T-helper 1 cell (primary cell): ENCODE measurements around the gene THSD4.

ENCODE experiments used
- DNase-seq, 5 donors: peaks; one replicate each; pipeline ENCODE4 v3.0.0-alpha.2; 2012 to 2020
- total RNA-seq, 4 donors: gene quantifications; one replicate each; lab custom pipeline; 2026; lab: John Stamatoyannopoulos, UW

The THSD4 gene
- 0 reads per million in 4 donors for total RNA-seq

DNA sequence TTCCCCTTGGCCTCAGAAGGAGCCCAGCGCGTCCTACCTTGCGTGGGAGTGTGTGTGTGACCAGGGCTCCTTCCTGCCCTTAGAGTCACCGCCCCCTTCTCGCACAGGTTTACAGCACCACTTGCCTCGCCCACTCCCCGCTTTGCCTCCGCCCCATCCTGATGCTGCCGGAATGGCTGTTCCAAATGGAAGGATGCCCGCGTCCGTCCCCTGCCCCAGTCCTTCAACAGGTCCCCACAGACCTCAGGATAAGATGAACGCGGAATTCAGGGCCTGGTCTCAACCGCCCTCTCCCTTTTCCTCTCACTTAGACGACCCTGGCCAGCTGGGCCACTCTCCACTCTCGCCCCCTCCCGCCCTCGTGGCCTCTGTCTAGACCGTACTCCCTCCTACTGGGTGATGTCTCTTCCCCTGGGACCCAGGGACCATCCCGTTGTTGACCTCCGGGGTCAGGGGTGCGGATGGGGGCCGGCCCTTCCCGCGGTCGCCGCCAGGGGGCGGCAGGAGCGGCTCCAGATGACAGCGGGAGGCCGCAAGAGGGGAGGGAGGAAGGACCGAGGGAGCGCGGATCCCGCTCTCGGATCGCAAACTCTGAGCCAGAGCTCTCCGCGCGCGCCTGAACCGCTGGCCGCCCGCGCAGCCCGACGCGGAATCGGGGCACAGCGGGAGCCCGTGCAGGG, at the start of gene THSD4:
TSS of gene THSD4 (plus strand) at position 585 of the 680 bp plus-strand sequence.
- peak; percentile 11 to 56 (median 27) for DNase-seq

DNA sequence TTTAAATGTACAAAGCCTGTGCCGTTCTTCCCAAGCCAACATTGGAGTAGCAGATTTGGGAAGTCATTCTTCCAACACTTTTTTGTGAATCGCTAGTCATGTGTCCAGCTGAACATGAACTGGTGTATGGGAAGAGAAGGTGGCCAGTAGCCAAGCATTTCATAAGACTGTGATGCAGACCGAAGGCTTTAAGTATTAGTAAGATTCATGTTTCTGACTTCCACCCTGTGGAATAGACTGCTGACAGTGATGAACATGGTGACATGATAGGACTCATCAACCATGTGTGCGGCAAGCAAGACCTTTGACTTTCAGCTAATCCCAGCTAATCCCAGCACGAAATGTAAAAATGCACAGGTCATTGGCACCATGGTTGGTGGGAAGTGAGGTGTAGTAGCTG, 48.3 kb upstream of the THSD4 start:
- no peak for DNase-seq

DNA sequence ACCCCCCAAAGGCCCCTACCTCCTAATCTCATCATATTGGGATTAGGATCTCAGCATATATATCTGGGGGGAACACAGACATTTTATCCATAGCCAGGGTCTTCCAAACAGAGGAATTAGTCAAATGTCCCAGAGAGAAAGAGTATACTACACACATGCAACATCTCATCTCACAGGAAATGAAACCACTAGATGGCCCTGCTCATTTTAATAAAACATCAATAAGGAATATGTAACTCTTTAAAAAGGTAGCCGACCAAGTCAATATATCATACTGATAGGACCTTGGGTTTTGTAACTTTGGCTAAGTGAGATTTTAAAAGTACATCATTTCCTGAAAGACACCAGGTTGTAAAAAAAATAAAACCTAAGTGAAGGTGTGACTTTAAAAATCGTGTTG, 45.6 kb upstream of the THSD4 start:
- no peak for DNase-seq

DNA sequence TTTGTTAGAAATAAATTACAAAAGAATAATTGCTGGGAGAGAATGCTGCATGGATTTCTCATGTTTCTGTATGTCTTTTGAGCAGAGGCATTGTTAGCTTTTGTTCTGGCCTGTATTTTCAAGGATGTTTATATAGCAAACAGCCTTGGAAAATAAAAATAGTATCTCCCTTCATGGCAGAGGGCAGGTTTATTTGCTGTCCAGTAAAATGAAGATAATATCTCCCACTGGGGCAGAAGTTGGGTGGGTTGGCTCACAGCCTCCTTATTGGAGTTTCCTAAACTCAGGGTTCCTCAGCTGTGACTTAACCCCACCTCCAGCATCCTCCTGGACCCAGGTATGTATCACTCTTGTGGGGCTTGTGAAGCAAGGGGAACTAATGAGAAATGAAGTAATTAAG, 43.7 kb upstream of the THSD4 start:
- no peak for DNase-seq

DNA sequence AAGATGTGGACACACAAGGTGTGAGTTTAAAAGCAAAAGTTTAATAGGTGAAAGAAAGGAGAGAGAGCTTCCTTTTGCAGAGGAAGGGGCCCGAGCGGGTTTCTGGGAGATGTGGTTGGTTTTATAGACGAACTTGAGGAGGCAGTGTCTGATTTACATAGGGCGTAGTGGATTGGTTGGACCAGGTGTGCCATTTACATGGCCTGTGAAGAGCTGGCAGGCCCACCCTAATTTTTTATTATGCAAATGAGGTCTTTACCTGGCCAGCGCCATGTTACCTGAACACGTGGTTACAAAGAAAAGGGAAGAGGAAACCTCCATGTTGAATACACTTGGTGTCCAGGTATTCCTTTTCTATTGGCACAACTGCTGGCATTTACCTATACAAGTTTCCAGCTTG, 42.8 kb upstream of the THSD4 start:
- DNase-seq = no peak

DNA sequence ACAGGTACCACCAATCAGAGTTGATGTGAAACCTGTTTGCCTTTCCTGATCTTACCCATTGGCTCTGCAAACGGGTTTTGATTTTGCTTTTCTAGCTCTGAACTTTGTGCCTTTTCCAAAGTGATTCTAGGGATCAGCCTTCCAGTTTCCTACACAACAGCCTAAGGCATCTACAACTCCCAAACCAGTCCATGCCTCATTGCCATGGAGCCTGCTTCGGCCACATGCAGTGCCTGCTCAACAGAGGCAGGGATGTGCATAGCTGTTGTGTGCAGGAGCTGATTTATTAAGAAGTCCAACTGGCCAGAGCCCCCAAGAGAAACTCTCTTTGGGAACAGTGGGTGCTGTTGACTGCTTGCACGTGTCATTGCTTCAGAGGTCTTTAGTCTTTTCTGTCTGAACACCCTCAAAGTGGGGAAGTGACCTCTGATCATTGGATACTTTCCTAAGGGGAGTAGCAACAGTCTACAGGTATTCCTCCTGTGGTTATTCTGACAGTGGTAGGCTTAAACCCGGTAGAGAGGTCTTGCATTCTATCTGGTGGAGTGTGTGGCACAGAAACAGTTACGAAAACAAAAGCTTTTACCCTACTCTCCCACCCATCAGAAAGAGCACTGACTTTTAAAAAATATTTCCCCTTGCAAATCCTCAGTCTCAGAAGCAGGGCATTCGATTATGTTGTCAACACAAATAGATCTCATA, 36.6 kb upstream of the THSD4 start:
- no peak for DNase-seq

DNA sequence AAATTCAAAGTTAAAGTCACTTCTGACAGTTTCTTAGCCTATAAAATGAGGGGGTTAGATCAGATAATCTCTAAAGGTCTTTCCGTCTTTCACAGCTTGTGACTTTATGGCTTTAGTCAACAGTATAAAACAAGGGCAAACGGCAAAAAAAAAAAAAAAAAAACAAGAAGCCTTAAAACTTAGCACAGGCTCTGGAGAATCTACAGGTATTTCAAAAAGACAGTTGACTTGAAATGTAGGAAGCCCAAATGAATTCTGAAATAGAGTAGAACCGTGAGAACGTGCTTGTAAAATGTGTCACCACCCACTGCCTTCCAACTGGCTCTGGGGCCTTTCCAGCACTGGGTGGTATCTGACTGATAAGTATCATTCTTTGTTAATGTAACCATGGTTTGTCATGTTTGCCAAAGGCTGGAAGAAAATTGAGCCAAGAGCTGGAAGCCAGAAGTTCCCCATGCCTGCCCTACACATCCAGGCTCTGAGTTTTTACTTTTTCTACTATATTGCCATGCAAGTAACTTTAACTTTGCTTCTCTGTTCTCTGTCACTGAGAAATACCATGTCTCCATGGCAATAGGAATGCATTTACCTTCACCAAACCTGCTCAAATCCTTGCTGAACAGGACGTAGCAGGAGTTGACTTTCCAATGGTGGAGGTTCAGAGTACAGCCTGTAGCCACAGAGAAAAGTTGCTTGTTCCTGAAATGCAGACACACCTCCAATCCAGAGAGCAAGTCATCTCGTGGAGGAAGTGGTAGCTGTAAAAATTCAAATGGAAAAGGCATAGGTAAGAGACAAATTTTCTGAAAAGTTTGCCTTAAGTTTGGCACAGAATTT, 35.8 kb upstream of the THSD4 start:
- DNase-seq = no peak

DNA sequence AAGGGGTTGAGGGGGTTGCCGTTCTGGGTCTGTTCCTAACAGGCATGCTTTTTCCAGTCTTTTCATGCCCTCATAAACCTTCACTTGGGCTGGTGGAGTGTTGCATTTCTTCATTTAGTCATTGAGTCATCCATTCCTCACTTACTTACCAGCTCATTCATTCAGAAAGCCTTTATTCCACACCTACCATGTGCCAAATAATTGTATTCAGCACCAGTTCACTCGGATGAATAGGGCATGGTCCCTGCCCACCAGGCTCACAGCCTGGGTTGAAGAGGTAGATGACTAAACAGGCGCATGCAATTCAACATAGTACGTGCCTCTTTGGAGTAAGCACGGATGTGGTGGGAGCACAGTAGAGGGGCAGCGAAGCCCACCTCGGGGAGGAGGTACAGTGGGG, 35.1 kb upstream of the THSD4 start:
- no peak for DNase-seq

DNA sequence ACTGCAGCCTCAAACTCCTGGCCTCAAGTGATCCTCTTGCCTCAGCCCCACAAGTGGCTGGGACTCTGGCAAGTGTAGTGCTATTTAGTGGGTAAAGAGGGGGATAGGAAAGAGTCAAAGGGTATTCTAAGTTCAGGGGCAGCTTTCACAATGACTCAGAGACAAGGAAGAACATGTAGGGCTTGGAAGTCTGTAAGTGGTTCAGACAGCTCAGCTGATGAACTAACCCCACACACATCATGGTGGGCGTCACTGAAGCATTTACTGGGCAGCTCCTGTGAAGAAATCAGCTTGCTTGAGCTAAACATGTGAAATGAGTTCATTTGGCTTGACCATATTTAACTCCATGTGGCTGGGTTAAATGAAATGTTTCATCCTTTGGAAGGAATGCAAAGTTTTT, 34.6 kb upstream of the THSD4 start:
- no peak for DNase-seq

DNA sequence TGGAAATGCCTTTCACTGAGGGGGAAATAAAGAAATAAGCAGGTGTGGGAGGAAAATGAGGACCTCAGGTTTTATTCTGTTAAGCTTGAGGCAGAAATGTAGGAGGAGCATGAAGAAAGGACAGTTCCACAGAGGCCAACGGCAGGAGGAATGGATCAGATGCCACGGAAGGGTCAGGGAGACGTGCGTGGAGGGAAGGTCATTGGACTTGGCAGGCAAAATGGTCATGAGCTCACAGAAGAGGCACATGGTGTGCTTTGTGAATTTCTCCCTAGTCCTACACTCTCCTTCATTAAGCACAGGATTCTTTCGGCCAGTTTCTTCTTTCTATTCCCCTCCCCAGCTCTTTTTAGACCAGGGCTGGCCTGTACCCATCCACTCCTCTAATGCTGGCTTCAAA, 32.5 kb upstream of the THSD4 start:
- no peak for DNase-seq

DNA sequence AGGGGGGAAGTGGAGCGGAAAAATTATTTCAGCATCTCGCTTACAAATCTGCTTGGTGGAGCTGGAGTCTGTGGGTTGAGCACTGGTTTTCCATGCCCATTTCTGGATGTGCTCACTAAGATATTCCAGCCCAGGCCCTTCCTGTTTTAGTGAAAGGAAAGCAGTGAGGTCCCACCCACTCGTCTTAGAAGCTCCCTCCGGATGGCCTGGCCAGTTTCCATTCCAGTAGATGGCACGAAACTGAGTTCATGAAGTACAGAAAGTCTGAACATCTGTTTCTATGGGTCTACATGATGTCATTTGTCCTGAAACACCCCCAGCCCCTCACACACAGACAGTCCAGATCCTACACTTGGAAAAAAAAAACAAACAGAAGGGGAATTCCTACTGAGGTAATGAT, 31.9 kb upstream of the THSD4 start:
- DNase-seq = no peak

DNA sequence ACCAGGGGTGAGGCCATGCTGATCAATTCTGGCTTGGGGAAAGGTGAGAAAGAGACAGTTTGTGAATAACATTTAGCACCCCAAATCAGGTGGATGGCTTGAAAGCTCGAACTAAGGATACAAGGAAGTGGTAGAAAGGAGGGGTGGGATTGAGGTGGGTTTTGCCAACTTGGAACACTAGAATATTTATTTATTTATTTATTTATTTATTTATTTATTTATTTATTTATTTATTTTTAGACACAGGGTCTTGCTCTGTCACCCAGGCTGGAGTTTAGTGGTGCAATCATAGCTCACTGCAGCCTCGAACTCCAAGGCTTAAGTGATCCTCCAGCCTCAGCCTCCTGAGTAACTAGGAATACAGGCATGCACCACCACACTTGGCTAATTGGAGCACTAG, 31.0 kb upstream of the THSD4 start:
- no peak for DNase-seq

DNA sequence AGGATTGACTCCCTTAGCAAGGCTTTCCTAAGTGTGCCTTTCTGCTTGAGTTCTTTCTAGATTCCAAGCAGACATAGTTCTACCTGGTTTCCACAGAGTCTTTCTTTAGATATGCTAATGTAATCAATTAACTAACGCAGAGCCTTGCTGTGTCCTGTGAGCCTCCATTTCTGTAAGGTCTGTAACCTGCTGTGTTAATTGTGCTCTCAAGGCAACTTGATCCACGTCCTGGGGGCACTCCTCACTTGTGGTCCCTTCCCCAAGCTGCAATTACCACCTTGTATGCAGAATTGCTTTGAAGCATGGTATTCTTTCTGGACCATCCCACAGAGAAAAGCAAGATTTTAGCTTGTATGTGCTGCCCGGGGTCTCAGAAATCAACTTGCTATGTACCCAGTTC, 29.5 kb upstream of the THSD4 start:
- DNase-seq = no peak

DNA sequence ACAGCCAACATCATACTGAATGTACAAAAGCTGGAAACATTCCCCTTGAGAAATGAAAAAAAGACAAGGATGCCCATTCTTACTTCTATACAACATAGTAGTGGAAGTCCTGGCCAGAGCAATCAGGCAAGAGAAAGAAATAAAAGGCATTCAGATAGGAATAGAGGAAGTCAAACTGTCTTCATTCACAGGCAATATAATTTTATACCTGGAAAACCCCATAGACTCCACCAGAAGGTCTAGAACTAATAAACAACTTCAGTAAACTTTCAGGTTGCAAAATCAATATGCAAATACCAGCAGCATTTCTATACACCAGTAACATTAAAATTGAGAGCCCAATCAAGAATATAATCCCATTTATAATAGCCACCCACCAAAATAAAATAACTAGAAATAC, 27.1 kb upstream of the THSD4 start:
- no peak for DNase-seq

DNA sequence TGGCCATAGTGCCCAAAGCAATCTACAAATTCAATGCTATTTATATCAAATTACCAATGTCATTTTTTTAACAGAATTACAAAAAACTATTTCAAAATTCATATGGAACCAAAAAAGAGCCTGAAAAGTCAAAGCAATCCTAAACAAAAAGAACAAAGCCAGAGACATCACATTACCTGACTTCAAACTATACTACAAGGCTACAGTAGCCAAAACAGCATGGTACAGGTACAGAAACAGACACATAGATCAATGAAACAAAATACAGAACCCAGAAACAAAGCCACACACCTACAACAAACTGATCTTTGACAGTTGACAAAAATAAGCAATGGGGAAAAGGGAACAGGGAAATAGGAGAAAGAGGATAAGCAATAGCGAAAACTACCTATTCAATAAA, 26.6 kb upstream of the THSD4 start:
- DNase-seq = no peak

DNA sequence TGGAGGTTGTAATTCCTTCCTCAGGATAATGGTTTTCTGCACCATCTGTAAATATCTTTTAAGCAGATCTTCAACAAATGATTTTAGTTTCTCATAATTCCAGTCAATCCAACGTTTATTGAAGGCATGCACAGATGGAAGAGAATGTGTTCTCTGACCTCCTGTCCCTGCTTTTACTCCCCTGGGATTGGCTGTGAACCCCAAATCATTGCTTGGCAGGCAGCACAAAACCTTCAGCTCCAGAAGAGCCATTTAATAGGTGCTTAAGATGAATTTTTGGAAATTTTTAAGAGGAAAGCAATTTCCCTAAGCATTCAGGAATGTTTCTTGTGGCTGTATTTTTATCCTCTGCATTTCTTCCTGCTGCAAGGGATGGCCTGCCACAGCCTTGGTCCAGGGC, 25.5 kb upstream of the THSD4 start:
- no peak for DNase-seq

DNA sequence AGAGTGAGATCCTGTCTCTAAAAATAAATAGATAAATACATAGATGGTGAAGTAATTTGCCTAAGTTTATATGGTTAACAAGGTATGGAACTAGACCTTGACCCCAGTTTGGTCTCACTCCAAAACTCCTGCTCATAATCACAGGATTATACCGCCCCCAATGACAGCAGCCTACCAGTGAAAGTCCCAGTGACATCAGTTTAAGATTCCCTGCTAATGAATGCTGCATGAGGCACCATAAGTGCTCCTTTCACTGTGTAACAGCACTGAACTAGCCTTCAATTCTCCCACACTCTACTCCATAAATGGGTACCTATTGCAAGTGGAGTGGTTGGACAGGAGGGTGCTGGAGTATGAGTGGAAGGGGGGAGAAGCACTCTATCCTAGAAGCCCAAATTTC, 23.7 kb upstream of the THSD4 start:
- DNase-seq = no peak

DNA sequence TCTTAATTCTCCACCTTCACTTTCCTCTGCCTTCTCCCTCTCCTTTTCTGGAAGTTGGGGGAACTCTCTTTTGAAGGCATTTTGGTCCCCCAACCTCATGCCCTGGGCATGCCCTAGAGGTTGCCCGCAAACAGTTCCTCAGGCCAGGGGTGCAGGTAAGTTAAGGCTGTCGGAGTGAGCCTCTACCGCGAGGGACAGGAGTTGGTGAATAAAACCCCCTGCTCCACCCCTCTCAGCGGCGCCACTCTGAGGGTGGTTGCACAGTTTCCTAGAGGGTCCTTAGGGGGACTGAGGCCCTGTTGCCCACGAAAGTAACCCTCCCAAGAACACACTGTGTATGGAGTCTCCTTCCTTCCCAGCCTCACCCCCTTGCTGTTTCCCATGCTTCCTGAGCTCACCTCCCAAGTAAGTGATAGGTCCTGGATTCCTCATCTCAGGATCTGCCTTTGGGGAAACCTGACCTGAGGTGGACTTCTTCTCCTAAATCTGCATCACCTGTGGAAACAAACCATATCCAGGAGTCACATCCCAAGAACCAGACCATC, 23.1 kb upstream of the THSD4 start:
- DNase-seq = no peak

DNA sequence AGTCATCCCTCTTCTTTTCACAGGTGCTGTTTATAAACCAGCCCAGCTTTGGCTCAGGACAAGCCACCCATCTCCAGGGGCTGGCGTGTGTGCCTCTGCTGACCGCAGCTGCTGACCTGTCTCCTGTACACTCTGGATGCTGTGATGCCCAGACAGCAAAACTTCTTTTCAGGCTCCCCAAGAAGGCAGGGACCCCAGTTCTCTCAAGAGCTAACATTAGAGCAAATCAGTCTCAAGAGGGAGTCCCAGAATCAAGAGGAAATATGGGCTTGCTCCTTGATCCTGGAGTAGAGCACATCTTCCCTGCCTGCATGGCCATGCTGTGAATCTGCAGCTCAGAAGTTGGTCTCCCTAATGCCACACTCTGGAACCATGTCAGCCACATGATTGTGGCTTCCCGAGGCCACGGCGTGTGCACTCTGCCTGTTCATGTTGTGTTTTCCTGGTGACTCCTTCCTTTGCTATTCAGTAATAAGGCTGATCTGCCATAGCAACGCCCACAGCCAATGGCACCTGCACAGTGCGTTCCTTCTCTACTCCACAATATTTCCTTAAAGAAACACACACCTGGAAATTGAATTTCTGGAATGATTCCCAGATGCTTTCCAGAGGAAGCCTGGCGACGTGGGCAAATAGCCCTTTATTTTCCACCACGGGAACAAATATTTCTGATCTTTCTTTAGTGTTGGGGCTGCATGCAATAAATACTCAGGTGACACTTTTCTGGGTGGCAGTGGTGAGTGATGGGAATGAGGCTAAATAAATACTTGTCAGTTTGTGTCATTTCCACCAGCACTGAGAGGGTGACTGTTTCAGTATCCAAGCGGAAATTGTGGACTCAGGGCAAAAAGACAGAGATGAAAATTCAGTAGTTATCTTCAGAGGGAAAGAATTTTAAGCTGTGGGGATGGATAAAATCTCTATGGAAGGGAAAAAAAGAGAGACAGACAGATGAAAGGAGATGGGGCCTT, 21.9 kb upstream of the THSD4 start:
- DNase-seq = no peak

DNA sequence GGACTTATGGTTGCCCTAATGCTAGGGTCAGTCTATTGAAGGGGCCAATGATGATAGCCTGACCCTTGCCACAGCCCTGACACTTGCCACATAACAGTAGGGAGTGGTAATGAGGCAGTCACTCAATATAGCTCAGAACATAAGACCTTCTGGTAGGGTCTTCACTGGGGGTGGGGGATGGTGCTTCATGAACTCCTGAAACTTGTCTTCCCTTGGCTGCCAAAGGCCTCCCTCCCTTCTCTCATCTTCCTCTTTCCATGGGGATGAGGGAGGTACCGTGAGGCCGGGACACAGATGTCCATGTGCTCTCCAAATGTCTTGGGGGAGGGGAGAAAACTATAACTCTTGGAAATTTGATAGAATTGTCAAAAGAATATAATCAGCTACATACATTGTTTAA, 21.1 kb upstream of the THSD4 start:
- no peak for DNase-seq

DNA sequence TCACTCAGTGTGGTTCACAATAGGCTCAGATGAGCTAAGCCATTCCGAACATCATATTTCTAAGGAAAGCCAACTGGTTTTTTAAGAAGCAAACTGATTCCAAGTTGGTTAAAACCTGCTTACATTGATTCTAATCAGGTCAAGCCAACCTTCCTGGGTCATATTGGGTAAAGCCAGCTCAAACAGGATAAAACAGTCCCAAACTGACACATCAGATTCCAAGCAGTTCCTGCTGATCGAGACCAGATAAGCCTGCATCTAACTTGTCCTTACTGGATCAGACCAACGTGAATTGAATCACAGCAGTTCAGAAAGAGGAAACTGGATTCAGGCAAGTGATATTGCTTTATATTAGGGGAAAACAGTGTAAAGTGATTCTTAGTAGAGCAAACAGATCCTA, 18.6 kb upstream of the THSD4 start:
- DNase-seq = no peak

DNA sequence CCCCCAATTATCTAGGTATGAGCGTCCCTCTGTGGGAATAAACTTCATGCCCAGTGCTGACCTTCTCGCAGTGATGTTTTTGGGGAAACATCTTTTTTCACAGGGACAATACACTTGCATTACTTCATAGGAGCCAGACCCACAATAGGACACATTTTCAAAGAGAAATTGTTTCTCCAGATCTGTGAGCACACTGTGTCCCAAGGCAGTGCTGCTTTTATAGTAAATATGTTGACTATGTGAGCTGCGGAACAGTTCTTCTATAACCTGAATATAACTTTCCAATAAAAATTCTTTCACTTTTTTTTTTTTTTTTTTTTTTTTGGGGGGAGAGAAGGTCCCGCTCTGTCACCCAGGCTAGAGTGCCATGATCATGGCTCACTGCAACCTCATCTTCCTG, 17.4 kb upstream of the THSD4 start:
- no peak for DNase-seq
